Epithelial cell of prostate (primary cell): ENCODE results near the gene CEACAM19.

Source experiments
- DNase-seq: peaks from one replicate; pipeline ENCODE4 v3.0.0-alpha.2; 2011; ENCODE audit warnings: low read depth, low spot score
- H3K27ac ChIP-seq: fragments of 450-650 bp; 2 replicates; pipeline ENCODE4 v1.5.1; 2017; ENCODE audit warnings: mild to moderate bottlenecking

The CEACAM19 gene

DNA sequence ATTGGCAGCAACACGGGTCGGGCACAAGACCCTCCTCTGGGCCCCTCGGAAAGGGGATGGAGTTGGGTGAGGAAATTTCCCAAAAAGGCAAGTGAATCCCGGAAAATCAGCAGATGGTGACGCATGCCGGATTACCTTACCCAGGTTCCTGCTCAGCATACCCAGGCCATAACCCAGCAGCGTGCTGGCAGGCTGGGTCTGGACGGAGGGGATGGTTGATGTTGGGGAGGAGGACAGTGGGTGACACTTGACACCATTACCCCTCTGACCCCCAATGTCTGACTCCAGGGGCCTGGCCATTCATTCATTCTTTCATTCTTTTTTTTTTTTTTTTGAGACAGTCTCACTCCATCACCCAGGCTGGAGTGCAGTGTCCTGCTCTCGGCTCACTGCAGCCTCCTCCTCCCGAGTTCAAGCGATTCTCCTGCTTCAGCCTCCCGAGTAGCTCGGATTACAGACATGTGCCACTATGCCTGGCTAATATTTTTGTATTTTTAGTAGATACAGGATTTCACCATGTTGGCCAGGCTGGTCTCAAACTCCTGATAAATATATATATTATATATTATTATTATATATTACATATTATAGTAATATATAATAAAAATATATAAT is 26.8 kb upstream of the CEACAM19 start:
- DNase-seq = no peak
- H3K27ac ChIP-seq = peak overlapping the region; percentile 88

DNA sequence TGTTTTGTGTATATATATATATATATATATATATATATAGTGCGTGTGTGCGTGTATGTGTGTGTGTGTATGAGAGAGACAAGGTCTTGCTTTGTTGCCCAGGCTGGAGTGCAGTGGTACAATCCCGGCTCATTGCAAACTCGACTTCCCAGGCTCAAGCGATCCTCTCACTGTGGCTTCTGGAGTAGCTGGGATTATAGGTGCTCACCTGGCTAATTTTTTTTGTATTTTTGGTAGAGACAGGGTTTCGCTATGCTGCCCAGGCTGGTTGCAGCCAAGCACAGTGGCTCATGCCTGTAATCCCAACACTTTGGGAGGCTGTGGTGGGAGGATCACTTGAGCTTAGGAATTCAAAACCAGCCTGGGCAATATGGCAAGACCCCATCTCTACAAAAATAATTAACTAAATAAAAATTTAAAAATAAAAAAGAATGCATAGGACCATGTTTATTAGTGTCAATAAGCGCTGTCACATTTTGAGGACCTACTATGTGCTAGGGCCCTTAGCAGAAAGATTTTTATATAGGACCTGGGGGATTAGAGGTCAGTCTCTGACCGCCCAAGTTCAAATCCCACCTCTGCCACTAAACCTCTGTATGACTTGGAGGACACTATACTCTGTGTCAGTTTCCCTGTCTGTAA is 25.8 kb upstream of the CEACAM19 start:
- no peak for DNase-seq
- H3K27ac ChIP-seq = peak overlapping the region; percentile 23

DNA sequence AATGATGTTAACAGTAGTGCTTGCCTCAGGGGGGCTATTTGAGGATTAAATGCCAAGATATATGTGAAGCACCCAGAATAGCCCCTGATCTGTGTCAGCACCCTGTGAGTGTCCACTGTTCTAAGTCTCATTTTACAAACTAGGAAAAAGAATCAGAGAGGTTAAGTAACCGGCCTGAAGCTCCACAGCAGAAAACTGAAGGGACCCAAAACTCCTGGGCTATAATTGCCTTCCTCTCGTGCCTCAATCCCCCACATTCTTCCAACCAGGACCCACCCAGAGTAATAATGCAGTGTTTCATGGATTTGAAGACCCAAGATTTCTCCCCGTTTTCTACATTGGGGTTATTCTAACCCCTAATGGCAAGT is 25.2 kb upstream of the CEACAM19 start:
- DNase-seq = no peak
- peak overlapping the region; percentile 23 for H3K27ac ChIP-seq

DNA sequence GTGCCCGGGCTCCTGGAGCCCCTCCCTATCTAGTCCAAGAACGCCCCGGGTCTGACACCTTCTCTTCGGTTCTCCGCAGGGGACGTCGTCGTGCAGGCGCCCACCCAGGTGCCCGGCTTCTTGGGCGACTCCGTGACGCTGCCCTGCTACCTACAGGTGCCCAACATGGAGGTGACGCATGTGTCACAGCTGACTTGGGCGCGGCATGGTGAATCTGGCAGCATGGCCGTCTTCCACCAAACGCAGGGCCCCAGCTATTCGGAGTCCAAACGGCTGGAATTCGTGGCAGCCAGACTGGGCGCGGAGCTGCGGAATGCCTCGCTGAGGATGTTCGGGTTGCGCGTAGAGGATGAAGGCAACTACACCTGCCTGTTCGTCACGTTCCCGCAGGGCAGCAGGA is 24.1 kb upstream of the CEACAM19 start:
- H3K27ac ChIP-seq = peak overlapping the region; percentile 62
- DNase-seq = no peak

DNA sequence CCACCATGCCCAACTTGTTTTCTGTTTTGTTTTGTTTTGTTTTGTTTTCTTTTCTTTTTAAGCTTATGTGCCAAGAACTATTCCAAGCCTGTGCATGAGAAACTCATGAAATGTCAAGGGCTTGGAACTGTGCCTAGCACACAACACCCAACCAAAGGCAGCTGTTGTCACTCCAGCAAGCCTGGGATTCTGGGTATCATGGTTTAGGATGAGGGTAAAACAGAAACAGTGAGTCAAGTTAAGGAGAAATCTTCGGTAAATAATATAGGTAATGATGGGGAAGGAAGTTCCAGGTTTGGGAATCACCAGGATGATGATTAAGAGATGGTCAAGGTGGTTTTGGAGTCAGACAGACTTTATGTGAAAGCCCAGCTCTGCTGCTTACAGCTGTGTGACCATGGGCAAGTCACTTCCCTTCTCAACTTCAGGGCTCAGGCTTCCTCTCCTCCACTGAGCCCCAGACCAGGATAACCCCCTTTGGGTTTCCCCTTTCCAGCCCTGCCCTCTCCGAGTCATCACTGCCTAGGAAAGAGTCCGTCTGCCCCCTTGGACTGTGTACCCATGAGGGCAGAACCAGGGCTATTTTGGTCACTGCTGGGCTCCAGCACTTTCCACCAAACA is 22.5 kb upstream of the CEACAM19 start:
- peak; percentile 40 for DNase-seq
- H3K27ac ChIP-seq = peak overlapping the region; percentile 62

DNA sequence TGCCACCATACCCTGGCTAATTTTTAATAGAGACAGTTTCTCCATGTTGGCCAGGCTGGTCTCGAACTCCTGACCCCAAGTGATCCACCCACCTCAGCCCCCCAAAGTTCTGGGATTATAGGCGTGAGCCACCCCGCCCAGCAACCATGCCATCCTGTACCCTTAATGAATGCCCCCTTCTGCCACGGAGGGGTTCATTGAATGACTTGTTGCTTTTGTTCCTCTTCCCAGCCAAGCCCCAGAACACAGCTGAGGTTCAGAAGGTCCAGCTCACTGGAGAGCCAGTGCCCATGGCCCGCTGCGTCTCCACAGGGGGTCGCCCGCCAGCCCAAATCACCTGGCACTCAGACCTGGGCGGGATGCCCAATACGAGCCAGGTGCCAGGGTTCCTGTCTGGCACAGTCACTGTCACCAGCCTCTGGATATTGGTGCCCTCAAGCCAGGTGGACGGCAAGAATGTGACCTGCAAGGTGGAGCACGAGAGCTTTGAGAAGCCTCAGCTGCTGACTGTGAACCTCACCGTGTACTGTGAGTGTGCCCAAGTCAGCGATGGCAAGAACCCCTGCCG is 21.6 kb upstream of the CEACAM19 start:
- H3K27ac ChIP-seq = peak overlapping the region; percentile 62
- DNase-seq = no peak

DNA sequence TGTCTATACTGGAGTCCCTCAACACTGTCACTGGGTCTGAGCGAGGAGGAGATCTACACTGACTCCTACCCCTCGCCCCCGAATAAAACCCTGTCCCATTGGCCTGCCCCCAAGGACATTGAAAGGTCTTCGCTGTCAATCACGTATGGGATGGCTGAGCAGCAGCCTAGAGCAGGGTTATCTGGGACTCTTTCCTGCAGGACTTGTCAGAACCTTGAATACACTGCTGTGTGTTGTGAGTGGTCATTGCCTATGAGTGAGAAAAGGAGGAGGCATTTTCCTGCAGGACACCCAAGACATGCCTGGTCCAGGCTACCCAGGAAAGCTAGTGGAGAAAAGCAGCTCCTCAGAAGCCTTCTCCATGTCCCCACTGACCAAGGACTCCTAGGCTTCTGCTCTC is 17.9 kb upstream of the CEACAM19 start:
- no peak for DNase-seq
- peak overlapping the region; percentile 8 for H3K27ac ChIP-seq

DNA sequence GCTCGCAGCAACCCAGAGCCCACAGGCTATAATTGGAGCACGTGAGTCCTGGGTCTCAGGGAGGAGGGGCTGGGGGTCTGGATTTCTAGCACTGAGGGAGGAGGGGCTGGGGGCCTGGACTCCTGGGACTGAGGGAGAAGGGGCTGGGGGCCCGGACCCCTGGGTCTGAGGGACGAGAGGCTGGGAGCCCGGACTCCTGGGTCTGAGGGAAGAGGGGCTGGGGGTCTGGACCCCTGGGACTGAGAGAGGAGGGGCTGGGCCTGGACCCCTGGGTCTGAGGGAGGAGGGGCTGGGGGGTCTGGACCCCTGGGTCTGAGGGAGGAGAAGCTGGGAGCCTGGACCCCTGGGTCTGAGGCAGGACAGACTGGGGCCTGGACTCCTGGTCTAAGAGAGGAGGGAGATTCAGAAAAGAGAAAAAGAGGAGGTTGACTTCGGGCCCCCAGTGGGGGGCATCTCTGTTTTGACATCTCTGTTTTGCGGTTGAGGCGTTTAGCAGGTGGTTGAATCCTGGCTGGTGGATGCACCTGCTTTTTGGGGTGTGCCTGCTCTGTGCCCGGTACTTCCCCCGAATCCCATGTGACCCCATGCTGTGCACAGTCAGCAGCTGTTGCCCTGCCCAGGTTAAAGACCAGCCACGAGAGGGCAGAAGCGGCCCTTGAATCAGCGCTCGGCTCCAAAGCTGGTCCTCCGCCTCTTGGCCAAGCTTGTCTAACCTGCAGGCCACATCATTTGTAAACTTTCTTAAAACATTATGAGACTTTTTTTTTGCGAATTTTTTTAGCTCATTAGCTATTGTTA is 17.1 kb upstream of the CEACAM19 start:
- no peak for DNase-seq
- H3K27ac ChIP-seq = peak overlapping the region; percentile 8

DNA sequence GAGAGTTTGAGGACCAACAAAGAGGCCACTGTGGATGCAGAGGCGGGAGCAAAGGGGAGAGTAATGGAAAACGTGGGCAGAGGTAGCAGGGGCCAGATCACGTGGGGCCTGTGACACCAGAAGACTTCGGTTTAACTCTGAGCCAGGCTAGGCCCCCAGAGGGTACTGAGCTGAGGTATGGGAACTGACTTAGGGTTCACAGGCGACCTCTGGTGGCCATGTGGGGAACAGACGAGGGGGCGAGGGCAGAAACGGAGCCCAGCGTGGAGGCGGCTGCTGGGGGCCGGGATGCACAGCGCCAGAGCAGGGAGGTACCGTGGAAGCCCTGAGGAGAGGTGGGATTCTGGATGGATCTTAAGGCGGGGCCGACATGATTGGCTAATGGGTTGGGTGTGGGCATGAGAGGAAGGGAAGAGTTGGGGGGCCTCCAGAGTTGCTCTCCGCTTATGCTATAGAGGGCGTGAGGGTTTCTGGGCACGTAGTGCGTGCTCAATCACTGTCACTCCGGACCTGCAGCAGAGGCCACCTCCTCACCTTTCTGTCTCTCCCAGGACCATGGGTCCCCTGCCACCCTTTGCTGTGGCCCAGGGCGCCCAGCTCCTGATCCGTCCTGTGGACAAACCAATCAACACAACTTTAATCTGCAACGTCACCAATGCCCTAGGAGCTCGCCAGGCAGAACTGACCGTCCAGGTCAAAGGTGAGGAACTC is 13.9 kb upstream of the CEACAM19 start:
- peak overlapping the region; percentile 40 for H3K27ac ChIP-seq
- no peak for DNase-seq

DNA sequence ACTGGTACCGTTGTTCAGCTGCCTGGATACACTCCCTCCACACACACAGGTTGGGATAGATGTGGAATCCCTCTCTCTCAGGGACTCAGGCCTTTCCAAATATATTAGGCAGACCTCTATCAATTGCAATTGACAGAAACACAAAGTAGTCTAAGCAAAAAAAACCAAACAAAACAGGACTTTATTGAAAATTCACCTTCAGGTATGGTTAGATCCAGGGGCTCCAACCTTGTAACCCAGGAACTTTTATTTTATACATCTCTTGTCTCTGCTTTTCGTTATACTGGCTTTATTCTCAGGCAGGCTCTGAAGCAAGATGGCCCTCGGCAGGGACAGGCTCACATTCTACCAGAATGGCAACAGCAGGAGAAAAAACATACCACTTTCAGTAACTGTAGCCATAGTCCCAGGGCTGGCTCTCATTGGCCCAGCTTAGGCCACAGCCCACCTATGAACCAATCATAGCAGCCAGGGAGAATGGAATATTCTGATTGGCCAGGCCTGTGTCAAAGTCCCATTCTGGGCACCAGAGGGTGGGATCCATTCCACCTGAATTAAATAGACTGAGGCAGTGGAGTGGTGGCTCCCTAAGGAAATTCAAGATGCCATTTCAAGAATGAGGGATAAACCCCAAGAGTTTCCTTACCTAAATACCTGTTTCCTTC is 13.1 kb upstream of the CEACAM19 start:
- H3K27ac ChIP-seq = peak overlapping the region; percentile 40
- no peak for DNase-seq

DNA sequence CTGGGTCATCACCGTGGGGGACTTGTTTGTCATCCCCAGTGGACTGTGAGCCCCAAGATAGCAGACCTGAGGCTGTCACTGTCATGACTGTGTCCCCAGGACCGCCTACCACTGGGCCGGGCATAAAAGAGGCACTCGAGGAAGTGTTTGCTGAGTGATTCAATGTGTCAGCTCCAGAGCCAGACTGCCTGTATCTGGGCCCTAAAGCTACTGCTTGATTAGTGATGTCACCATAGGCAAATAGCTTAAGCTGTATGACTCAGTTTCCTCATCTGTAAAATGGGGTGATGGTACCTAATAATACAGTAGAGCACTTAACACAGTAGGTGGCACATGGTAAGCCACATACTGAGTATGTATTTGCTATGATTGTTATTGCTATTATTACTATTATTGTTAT is 11.2 kb upstream of the CEACAM19 start:
- peak overlapping the region; percentile 6 for H3K27ac ChIP-seq
- DNase-seq = no peak

DNA sequence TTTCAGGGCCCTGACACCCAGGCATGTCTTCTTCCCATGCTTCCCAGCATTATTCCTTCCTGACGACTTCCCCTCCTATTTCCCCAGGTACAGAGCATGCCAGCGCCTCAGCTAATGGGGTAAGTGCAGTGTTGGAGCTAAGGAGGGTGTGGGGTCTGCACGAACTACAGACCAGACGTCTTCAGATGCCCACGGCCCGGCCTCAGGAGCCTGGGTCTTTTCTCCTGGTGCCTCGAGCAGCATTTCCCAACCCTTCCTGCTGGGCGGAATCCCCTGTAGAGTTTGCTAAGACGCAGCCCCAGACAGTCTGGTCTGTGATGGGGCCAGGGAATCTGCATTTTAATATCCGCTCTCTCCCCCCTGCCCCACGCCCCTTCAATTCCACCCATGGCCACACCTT is 10.1 kb upstream of the CEACAM19 start:
- no peak for DNase-seq

DNA sequence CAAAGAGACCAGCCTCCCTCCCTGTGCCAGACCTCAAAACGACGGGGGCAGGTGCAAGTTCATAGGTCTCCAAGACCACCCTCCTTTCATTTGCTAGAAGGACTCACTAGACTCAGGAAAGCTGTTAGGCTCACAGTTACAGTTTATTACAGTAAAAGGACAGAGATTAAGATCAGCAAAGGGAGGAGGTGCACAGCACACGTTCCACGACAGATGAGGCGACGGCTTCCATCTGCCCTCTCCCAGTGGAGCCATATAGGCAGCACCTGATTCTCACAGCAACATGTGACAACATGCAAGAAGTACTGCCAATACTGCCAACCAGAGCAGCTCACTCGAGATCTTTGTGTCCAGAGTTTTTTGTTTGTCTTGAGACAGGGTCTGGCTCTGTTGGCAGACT is 9.4 kb upstream of the CEACAM19 start:
- no peak for DNase-seq
- H3K27ac ChIP-seq = peak overlapping the region; percentile 6

More for the DNA sequence above, 10.1 kb upstream of the CEACAM19 start:
- no peak overlapping the region for H3K27ac ChIP-seq

DNA sequence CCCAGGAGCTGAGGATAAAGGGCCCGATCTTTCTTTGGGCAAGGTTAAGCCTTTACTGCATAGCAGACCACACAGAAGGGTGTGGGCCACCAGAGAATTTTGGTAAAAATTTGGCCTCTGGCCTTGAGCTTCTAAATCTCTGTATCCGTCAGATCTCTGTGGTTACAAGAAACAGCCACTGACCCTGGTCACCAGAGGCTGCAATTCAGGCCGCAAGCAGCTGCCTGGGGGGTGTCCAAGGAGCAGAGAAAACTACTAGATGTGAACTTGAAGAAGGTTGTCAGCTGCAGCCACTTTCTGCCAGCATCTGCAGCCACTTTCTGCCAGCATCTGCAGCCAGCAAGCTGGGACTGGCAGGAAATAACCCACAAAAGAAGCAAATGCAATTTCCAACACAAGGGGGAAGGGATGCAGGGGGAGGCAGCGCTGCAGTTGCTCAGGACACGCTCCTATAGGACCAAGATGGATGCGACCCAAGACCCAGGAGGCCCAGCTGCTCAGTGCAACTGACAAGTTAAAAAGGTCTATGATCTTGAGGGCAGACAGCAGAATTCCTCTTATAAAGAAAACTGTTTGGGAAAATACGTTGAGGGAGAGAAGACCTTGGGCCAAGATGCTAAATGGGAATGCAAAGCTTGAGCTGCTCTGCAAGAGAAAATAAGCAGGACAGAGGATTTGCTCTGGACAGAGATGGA is 8.4 kb upstream of the CEACAM19 start:
- peak overlapping the region; percentile 6 for H3K27ac ChIP-seq

DNA sequence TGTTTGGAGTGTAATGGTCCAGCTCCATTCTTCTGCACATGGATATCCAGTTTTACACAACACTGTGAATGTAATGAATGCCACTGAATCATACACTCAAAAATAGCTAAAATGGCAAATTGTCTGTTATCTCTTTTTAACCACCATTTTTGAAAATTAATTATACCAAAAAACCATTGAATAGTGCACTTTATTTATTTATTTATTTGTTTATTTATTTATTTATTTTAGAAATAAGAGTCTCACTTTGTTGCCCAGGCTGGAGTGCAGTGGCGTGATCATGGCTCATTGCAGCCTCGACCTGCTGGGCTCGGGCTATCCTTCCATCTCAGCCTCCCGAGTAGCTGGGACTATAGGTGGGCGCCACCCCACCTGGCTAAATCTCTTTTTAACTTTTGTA is 7.3 kb upstream of the CEACAM19 start:
- no peak for DNase-seq
- H3K27ac ChIP-seq = no peak overlapping the region

More for the DNA sequence above, 8.4 kb upstream of the CEACAM19 start:
- no peak for DNase-seq

DNA sequence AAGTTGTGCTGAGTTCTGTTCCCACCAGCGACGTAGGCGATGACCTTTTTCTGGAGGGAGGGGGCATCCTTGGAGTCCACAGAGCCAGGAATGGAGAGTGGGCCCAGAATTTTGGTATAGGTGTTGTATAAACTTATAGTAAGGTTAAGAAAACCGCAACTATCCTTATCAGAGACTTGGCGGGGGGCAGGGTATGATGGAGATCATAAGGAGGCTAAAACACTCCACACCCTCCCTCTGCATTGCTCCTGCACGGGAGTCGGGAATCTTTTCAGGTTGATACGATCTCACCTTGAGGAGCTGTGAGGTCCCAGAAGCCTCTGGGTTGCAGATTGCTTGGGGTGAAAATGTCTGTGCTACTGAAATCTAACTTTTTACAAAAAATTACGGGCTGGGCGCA is 6.3 kb upstream of the CEACAM19 start:
- no peak overlapping the region for H3K27ac ChIP-seq
- no peak for DNase-seq

DNA sequence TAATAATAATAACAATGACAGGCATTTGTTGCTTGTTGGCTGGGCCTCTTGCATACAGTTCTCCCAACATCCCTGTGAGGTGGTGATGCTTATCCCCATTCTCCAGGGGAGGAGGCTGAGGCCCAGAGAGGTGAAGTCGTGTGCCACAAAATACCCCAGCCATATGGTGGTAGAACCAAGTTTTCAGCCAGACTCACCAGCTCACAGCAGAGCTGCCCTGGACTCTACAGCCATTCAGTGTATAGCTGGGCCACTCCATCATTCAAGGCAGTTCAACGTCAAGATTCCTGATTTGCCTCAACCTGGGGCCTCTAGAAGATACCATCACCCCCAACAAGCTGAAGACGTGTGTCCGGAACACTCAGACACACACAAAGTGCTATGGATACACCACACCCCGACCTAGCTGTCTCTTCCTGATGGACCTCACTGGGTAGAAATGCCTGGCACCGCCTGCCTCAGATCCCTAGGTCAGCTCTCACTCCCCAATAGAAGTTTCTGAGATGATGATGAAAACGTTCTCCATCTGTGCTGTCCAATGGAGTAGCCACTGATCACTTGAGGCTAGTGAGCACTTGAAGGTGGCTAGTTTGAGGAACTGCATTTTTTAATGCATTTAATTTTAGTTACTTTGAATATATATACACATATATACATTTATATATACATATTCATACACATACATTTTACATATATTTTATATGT is 4.3 kb upstream of the CEACAM19 start:
- no peak overlapping the region for H3K27ac ChIP-seq
- DNase-seq = no peak

DNA sequence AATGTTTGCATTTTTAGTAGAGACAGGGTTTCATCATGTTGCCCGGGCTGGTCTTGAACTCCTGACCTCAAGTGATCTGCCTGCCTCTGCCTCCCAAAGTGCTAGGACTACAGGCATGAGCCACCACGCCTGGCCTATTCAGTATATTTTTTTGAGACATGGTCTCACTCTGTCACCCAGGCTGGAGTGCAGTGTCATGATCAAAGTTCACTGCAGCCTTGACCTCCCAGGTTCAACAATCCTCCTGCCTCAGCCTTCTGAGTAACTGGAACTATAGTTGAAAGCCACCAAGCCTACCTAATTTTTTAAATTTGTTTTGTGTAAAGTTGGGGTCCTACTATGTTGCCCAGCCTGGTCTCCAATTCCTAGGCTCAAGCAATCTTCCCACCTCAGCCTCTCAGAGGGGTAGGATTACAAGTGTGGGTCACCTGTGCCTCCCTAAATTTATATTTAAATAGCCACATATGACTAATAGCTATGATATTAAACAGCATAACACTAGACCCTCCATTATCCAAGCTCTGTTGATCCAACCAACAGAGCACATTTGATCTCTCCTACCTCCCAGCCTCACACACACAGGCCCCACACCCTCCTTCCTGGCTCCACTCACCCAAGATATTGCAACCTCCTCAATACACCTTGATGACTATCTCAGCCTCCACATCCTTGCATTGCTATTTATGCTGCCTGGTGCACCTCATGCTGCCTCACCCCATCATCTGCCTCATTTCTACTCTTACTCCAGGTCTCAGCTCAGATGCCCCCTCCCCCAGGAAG is 2.1 kb upstream of the CEACAM19 start:
- peak overlapping the region; percentile 47 for H3K27ac ChIP-seq
- DNase-seq = no peak
